Peyer's patch (tissue), 4 donors: Measurements from ENCODE around the gene ESPN.

ENCODE experiments used
- POLR2A ChIP-seq, 2 donors: fragments of 450-650 bp; IDR thresholded peaks; one replicate each; pipeline ENCODE4 v1.5.1; 2017; ENCODE audit warnings: antibody characterized with exemption in 2 of 2, mild to moderate bottlenecking in 2 of 2, moderate library complexity in 2 of 2
- TF ChIP-seq, protein P1 (sequence below), 6 experiments: fragments of 450-650 bp in 4 of 6; fragments of 200-600 bp in 2 of 6; sonication (generic) in 1 of 6; IDR thresholded peaks; one replicate each; pipeline ENCODE4 v1.5.1; 2017 to 2019; ENCODE audit warnings: antibody characterized with exemption in 6 of 6, mild to moderate bottlenecking in 3 of 6, moderate library complexity in 1 of 6

DNA sequence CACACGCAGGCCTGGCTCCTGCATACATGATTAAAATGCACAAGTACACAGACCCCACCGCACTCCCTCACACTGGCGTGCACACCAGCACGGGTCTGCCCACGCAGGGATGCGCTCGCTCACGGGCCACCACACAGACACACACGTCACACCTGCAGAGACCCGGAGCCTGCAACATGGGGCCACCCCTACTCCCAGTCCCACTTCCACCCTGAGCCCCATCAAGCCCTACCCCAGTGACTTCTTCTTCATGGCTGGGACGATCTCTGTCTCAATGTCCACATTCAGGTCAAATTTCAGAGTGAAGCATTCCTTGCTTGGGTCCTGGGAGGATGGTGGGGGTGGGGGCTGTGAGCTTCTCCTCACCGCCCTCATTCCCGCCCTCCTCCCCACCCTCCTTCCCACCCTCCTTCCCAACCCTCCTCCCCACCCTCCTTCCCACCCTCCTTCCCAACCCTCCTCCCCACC lies 50.3 kb downstream of the ESPN start:
- TF ChIP-seq, protein P1, sequence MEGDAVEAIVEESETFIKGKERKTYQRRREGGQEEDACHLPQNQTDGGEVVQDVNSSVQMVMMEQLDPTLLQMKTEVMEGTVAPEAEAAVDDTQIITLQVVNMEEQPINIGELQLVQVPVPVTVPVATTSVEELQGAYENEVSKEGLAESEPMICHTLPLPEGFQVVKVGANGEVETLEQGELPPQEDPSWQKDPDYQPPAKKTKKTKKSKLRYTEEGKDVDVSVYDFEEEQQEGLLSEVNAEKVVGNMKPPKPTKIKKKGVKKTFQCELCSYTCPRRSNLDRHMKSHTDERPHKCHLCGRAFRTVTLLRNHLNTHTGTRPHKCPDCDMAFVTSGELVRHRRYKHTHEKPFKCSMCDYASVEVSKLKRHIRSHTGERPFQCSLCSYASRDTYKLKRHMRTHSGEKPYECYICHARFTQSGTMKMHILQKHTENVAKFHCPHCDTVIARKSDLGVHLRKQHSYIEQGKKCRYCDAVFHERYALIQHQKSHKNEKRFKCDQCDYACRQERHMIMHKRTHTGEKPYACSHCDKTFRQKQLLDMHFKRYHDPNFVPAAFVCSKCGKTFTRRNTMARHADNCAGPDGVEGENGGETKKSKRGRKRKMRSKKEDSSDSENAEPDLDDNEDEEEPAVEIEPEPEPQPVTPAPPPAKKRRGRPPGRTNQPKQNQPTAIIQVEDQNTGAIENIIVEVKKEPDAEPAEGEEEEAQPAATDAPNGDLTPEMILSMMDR (IDR thresholded peaks at IDR 0.05), result no peak
- no peak for TF ChIP-seq POLR2A (IDR thresholded peaks at IDR 0.05)
